Neural cell (in vitro differentiated cells): Measurements from ENCODE around the gene SLC4A2. TPM values are rescaled to one million over a fixed set of nuclear protein-coding genes. Genes with fewer than 3 reads are reported as not detected.

Source experiments
- H2AFZ ChIP-seq: fragments of 200-600, 300-800 bp; sonication (generic), shearing (Covaris generic); 2 replicates; pipeline ENCODE4 v1.6.0; 2014; ENCODE audit warnings: low read depth, mild to moderate bottlenecking, antibody characterized with exemption, low read length, moderate library complexity
- H3F3A ChIP-seq: fragments of 200-600 bp; shearing (Covaris generic); 2 replicates; pipeline ENCODE4 v1.6.1; 2016; ENCODE audit warnings: mild to moderate bottlenecking, moderate library complexity, mixed read lengths, antibody characterized with exemption, low read length; ENCODE audit not compliant: insufficient read depth, poor library complexity, severe bottlenecking
- H3K27ac ChIP-seq: fragments of 200-600, 300-800 bp; sonication (generic), shearing (Covaris generic); 2 replicates; pipeline ENCODE4 v1.5.1; 2014; ENCODE audit warnings: mild to moderate bottlenecking, low read length, moderate library complexity
- H3K27me3 ChIP-seq: fragments of 300-800, 200-600 bp; sonication (generic), shearing (Covaris generic); 2 replicates; pipeline ENCODE4 v1.6.0; 2014; ENCODE audit warnings: mild to moderate bottlenecking, low read depth, low read length, moderate library complexity; ENCODE audit not compliant: insufficient read depth
- H3K36me3 ChIP-seq: fragments of 300-800, 200-600 bp; sonication (generic), shearing (Covaris generic); 2 replicates; pipeline ENCODE4 v1.5.1; 2014; ENCODE audit warnings: mild to moderate bottlenecking, antibody characterized with exemption, low read length, moderate library complexity; ENCODE audit not compliant: insufficient read depth
- H3K4me2 ChIP-seq: fragments of 300-800, 200-600 bp; sonication (generic), shearing (Covaris generic); 2 replicates; pipeline ENCODE4 v1.6.0; 2014; ENCODE audit warnings: mild to moderate bottlenecking, low read length
- H3K4me3 ChIP-seq: fragments of 300-800, 200-600 bp; sonication (generic), shearing (Covaris generic); 2 replicates; pipeline ENCODE4 v1.5.1; 2014; ENCODE audit warnings: mild to moderate bottlenecking, low read length, moderate library complexity
- H3K79me2 ChIP-seq: fragments of 200-600 bp; shearing (Covaris generic); replicated peaks from 2 replicates; pipeline ENCODE4 v1.6.0; 2014; ENCODE audit warnings: mild to moderate bottlenecking, low read length, moderate library complexity; ENCODE audit not compliant: insufficient read depth
- H3K9ac ChIP-seq: fragments of 300-800, 200-600 bp; sonication (generic), shearing (Covaris generic); 2 replicates; pipeline ENCODE4 v1.6.1; 2016; ENCODE audit warnings: mild to moderate bottlenecking, low read length, mixed read lengths
- H3K9me2 ChIP-seq: fragments of 200-600 bp; shearing (Covaris generic); 2 replicates; pipeline ENCODE4 v1.6.1; 2016; ENCODE audit warnings: mild to moderate bottlenecking, low read length, mixed read lengths; ENCODE audit not compliant: insufficient read depth
- H3K9me3 ChIP-seq: fragments of 200-600, 300-800 bp; sonication (generic), shearing (Covaris generic); 2 replicates; pipeline ENCODE4 v1.6.1; 2016; ENCODE audit warnings: mild to moderate bottlenecking, mixed run types, low read length, moderate library complexity, mixed read lengths
- H4K20me1 ChIP-seq: fragments of 200-600 bp; shearing (Covaris generic); 2 replicates; pipeline ENCODE4 v1.6.1; 2016; ENCODE audit warnings: mild to moderate bottlenecking, mixed run types; ENCODE audit not compliant: insufficient read depth
- EP300 ChIP-seq: fragments of 450-650 bp; conservative IDR thresholded peaks from 2 replicates; pipeline ENCODE4 v1.6.1; 2014; ENCODE audit warnings: antibody characterized with exemption, mild to moderate bottlenecking, moderate library complexity; ENCODE audit not compliant: poor library complexity, severe bottlenecking
- EZH2 ChIP-seq: fragments of 200-600, 300-800 bp; shearing (Covaris generic), sonication (generic); IDR thresholded peaks from 2 replicates; pipeline ENCODE4 v1.6.1; 2014; ENCODE audit warnings: antibody characterized with exemption, low read length, borderline replicate concordance, mild to moderate bottlenecking; ENCODE audit not compliant: insufficient read depth, poor library complexity, severe bottlenecking
- MXI1 ChIP-seq: fragments of 450-650 bp; conservative IDR thresholded peaks from 2 replicates; pipeline ENCODE4 v1.6.1; 2014; ENCODE audit warnings: antibody characterized with exemption, mild to moderate bottlenecking; ENCODE audit not compliant: poor library complexity, severe bottlenecking
- POLR2AphosphoS5 ChIP-seq: IDR thresholded peaks from 2 replicates; pipeline ENCODE4 v1.6.1; 2012
- RAD21 ChIP-seq: fragments of 450-650 bp; conservative IDR thresholded peaks from 2 replicates; pipeline ENCODE4 v1.6.1; 2014; ENCODE audit warnings: antibody characterized with exemption, mild to moderate bottlenecking, moderate library complexity
- SMC3 ChIP-seq: fragments of 450-650 bp; conservative IDR thresholded peaks from 2 replicates; pipeline ENCODE4 v1.6.1; 2014; ENCODE audit warnings: antibody characterized with exemption, mild to moderate bottlenecking, moderate library complexity; ENCODE audit not compliant: poor library complexity
- TAF1 ChIP-seq: IDR thresholded peaks from 2 replicates; pipeline ENCODE4 v1.6.1; 2012; ENCODE audit warnings: low read depth
- polyA plus RNA-seq: library from polyadenylated mRNA; depleted of rRNA; stranded (reverse); fragments of >200 nt; gene quantifications from 2 replicates; pipeline ENCODE4 v1.2.3, GENCODE V29; 2014
- TF ChIP-seq, protein P1 (sequence below): IDR thresholded peaks from 2 replicates; pipeline ENCODE4 v1.6.1; 2012; ENCODE audit warnings: borderline replicate concordance
- TF ChIP-seq, protein P2 (sequence below): fragments of 450-650 bp; IDR thresholded peaks from 2 replicates; pipeline ENCODE4 v1.5.1; 2014; ENCODE audit warnings: antibody characterized with exemption, mild to moderate bottlenecking, moderate library complexity; ENCODE audit not compliant: poor library complexity, severe bottlenecking

The SLC4A2 gene
- polyA plus RNA-seq, 1 donor from 2014 or later, result 2.4 TPM

DNA sequence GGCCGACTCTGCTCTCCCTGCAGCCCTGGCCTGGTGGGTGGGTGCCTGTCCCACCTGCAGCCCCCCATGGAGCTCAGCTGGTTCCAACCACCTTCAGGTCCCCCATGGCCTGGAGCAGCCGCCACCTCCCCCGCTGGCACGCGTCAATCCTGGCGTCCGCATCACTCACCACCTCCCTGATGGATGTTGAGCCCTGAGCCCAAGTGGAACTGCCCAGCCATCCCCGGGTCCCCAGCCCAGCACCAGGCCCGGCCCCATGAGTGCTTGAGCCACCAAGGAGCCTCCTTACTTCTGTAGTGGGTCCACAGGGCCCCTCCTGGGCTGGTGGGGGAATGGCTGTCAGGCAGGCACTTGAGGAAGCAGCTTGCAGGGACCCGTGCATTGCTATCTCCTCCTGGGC is 41.5 kb downstream of the SLC4A2 start:
- Histone ChIP-seq H3K27me3 (no peaks in the 10 kb centered on the region), H3K36me3 (no peaks in the 10 kb centered on the region), H2AFZ (no peak overlapping the region), H3K27ac (no peak overlapping the region), H3K79me2 (peaks cover 19% of the 10 kb centered on the region), H3K9me2 (no peaks in the 10 kb centered on the region), H3K9ac (no peak overlapping the region), H3K4me3 (no peak overlapping the region), H3K4me2 (no peak overlapping the region), H3F3A (no peaks in the 10 kb centered on the region), H3K9me3 (no peaks in the 10 kb centered on the region), H4K20me1 (peaks cover 4% of the 10 kb centered on the region)
- TF ChIP-seq SMC3 (no peak), EZH2 (no peak), EP300 (no peak), MXI1 (no peak)
- TF ChIP-seq, protein P1, sequence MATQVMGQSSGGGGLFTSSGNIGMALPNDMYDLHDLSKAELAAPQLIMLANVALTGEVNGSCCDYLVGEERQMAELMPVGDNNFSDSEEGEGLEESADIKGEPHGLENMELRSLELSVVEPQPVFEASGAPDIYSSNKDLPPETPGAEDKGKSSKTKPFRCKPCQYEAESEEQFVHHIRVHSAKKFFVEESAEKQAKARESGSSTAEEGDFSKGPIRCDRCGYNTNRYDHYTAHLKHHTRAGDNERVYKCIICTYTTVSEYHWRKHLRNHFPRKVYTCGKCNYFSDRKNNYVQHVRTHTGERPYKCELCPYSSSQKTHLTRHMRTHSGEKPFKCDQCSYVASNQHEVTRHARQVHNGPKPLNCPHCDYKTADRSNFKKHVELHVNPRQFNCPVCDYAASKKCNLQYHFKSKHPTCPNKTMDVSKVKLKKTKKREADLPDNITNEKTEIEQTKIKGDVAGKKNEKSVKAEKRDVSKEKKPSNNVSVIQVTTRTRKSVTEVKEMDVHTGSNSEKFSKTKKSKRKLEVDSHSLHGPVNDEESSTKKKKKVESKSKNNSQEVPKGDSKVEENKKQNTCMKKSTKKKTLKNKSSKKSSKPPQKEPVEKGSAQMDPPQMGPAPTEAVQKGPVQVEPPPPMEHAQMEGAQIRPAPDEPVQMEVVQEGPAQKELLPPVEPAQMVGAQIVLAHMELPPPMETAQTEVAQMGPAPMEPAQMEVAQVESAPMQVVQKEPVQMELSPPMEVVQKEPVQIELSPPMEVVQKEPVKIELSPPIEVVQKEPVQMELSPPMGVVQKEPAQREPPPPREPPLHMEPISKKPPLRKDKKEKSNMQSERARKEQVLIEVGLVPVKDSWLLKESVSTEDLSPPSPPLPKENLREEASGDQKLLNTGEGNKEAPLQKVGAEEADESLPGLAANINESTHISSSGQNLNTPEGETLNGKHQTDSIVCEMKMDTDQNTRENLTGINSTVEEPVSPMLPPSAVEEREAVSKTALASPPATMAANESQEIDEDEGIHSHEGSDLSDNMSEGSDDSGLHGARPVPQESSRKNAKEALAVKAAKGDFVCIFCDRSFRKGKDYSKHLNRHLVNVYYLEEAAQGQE, result no peak
- TF ChIP-seq, protein P2, sequence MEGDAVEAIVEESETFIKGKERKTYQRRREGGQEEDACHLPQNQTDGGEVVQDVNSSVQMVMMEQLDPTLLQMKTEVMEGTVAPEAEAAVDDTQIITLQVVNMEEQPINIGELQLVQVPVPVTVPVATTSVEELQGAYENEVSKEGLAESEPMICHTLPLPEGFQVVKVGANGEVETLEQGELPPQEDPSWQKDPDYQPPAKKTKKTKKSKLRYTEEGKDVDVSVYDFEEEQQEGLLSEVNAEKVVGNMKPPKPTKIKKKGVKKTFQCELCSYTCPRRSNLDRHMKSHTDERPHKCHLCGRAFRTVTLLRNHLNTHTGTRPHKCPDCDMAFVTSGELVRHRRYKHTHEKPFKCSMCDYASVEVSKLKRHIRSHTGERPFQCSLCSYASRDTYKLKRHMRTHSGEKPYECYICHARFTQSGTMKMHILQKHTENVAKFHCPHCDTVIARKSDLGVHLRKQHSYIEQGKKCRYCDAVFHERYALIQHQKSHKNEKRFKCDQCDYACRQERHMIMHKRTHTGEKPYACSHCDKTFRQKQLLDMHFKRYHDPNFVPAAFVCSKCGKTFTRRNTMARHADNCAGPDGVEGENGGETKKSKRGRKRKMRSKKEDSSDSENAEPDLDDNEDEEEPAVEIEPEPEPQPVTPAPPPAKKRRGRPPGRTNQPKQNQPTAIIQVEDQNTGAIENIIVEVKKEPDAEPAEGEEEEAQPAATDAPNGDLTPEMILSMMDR, result no peak

DNA sequence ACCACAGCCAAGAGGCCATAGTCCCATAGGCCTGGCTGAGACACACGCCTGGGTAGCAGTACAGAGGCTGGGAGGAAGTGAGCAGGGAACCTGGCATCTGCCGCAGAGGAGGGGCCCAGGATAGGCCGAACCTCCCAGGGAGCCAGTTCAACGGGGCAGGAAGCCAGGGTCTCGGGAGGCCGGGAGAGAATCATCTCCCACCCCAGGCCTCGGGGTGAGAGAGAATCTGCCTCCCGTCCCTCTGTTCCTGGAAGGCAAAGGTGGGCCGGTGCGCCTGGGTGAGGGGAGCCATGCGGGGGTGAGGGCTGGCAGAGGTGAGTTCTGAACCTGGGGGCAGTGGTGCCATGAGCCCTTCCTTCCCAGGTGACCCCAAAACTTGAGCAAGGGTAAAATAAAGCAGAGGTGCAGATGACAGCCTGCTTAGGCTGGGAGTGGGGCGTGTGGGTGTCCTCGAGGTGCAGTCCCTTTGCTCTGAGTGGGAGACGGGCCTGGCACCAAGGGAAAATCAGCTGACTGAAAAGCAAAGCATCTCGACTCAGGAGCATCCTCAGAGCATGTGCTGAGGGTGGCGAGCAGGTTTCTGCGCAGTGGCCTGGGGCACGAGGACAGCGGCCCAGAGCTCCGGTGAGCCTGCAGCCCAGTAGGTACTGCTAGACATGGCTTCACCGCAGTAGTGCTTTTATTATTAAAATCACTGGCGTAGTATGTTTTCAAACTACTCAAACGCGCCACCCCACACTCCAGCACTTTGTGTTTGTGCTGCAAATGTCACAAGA is 42.4 kb downstream of the SLC4A2 start:
- Histone ChIP-seq H3K36me3 (no peaks in the 10 kb centered on the region), H3F3A (no peaks in the 10 kb centered on the region), H3K9ac (no peak overlapping the region), H3K4me3 (no peak overlapping the region), H3K27me3 (no peaks in the 10 kb centered on the region), H3K27ac (no peak overlapping the region), H2AFZ (no peak overlapping the region), H3K9me3 (no peaks in the 10 kb centered on the region), H3K4me2 (no peak overlapping the region), H3K79me2 (peaks cover 16% of the 10 kb centered on the region), H4K20me1 (peaks cover 4% of the 10 kb centered on the region), H3K9me2 (no peaks in the 10 kb centered on the region)
- TF ChIP-seq MXI1 (no peak), EZH2 (no peak), TAF1 (no peak), EP300 (no peak), SMC3 (no peak), RAD21 (no peak), POLR2AphosphoS5 (no peak)
- TF ChIP-seq, protein P1, result no peak
- TF ChIP-seq, protein P2, result no peak
